ENCODE measurements around the gene PAK6. TPM values are rescaled to one million over a fixed set of nuclear protein-coding genes. Genes with fewer than 3 reads are reported as not detected.

PAK6 gene
- total and polyA plus RNA-seq, 9 of the 15 experiments (the other 6 are each of a cell fraction or from before 2014, with no cell fraction given), result 0.03 to 0.74 (median 0.16) TPM; not detected in 2

DNA sequence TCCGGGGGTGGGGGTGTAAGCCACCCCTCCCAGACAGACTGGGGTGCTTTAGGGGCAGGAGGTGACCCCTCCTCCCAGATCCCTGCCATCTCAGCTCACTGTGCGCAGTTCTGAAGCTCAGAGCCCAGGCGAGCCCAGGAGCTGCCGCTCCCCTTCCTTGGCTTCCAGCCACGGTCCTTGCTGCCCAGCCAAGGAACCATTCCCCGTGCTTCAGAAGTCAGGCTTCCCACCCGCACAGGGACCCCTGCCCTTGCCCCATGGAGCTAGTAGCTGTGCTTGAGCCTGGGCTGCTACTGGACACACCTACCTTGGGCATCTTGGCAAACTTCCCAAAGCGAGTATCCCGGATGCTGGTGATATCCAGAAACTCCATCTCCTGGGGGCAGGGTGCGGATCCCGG is 64.1 kb downstream of the PAK6 start:
- H3K9me1 ChIP-seq (ENCODE audit: control insufficient read depth, insufficient read depth, low read length), result no peaks in the 10 kb centered on the region
- H3K4me2 ChIP-seq (ENCODE audit: insufficient read depth, low read length), result no peak overlapping the region
- CTCF ChIA-PET (ENCODE audit: low intra/inter-chr PET ratio), result no interaction called here
- ATAC-seq (no peak), FAIRE-seq (no peak), DNase-seq (ENCODE audit: extremely low read depth in 1 of 4, low spot score in 3 of 4) (no peak)
- in situ Hi-C loops (cut with MboI), result no loop called here
- H3K9me3 ChIP-seq (replicated peaks; ENCODE audit: control insufficient read depth, insufficient read depth, low read depth, low read length), result no peaks in the 10 kb centered on the region
- H3K27me3 ChIP-seq (ENCODE audit: control insufficient read depth in 2 of 2, insufficient read depth in 2 of 2, low read length in 2 of 2), result no peaks in the 10 kb centered on the region
- intact Hi-C loops (cut with micrococcal nuclease), result no loop called here
- no peak overlapping the region for H3K27ac ChIP-seq (ENCODE audit: extremely low read depth, low read depth, low read length)
- BruUV-seq (replicated peaks), result no TSS peak
- no peak overlapping the region for H2AFZ ChIP-seq (ENCODE audit: low read depth, low read length)
- H4K20me1 ChIP-seq (replicated peaks; ENCODE audit: control insufficient read depth, insufficient read depth, low read length), result no peaks in the 10 kb centered on the region
- WGBS (ENCODE audit: insufficient coverage, low coverage, missing lambda C conversion rate), result 78% methylated on average over 6 of the region's 11 CpGs
- POLR2A ChIA-PET, result interaction anchor here (0.8 to 1.2 kb wide), 2 partner anchors 9 to 38 kb away, joined by 3 to 4 read pairs; no protein-coding TSS in a partner anchor
- peaks cover 23 to 37% of the 10 kb centered on the region in 2 experiments for H3K4me1 ChIP-seq (replicated peaks in 1 of 2; ENCODE audit: control insufficient read depth in 2 of 2, insufficient read depth in 2 of 2, low read length in 2 of 2)
- no peak overlapping the region; a peak in 1 of 4 replicates for H3K9ac ChIP-seq (ENCODE audit: insufficient read depth in 1 of 2, low read depth in 2 of 2, low read length in 2 of 2)
- H3K79me2 ChIP-seq (ENCODE audit: control insufficient read depth, insufficient read depth, low read length), result no peaks in the 10 kb centered on the region
- H3K36me3 ChIP-seq (ENCODE audit: control insufficient read depth, insufficient read depth, low read length), result no peaks in the 10 kb centered on the region
- H3K4me3 ChIP-seq, result no peak overlapping the region
- TF ChIP-seq NONO (IDR thresholded peaks at IDR 0.05; ENCODE audit: low read depth in 2 of 2, low read length in 1 of 2) (no peak), CBX1 (IDR thresholded peaks at IDR 0.05; ENCODE audit: low read depth) (no peak), HDAC8 (tag; IDR thresholded peaks at IDR 0.05) (no peak), MTF1 (CRISPR knock-in tag; IDR thresholded peaks at IDR 0.05; ENCODE audit: borderline replicate concordance) (no peak), BRD9 (IDR thresholded peaks at IDR 0.05; ENCODE audit: low read depth, partially characterized antibody) (no peak), FOXJ2 (tag; IDR thresholded peaks at IDR 0.05) (no peak), RBM14 (IDR thresholded peaks at IDR 0.05; ENCODE audit: borderline replicate concordance, insufficient read depth, low read depth, low read length) (no peak)
- TF ChIP-seq, protein P1, sequence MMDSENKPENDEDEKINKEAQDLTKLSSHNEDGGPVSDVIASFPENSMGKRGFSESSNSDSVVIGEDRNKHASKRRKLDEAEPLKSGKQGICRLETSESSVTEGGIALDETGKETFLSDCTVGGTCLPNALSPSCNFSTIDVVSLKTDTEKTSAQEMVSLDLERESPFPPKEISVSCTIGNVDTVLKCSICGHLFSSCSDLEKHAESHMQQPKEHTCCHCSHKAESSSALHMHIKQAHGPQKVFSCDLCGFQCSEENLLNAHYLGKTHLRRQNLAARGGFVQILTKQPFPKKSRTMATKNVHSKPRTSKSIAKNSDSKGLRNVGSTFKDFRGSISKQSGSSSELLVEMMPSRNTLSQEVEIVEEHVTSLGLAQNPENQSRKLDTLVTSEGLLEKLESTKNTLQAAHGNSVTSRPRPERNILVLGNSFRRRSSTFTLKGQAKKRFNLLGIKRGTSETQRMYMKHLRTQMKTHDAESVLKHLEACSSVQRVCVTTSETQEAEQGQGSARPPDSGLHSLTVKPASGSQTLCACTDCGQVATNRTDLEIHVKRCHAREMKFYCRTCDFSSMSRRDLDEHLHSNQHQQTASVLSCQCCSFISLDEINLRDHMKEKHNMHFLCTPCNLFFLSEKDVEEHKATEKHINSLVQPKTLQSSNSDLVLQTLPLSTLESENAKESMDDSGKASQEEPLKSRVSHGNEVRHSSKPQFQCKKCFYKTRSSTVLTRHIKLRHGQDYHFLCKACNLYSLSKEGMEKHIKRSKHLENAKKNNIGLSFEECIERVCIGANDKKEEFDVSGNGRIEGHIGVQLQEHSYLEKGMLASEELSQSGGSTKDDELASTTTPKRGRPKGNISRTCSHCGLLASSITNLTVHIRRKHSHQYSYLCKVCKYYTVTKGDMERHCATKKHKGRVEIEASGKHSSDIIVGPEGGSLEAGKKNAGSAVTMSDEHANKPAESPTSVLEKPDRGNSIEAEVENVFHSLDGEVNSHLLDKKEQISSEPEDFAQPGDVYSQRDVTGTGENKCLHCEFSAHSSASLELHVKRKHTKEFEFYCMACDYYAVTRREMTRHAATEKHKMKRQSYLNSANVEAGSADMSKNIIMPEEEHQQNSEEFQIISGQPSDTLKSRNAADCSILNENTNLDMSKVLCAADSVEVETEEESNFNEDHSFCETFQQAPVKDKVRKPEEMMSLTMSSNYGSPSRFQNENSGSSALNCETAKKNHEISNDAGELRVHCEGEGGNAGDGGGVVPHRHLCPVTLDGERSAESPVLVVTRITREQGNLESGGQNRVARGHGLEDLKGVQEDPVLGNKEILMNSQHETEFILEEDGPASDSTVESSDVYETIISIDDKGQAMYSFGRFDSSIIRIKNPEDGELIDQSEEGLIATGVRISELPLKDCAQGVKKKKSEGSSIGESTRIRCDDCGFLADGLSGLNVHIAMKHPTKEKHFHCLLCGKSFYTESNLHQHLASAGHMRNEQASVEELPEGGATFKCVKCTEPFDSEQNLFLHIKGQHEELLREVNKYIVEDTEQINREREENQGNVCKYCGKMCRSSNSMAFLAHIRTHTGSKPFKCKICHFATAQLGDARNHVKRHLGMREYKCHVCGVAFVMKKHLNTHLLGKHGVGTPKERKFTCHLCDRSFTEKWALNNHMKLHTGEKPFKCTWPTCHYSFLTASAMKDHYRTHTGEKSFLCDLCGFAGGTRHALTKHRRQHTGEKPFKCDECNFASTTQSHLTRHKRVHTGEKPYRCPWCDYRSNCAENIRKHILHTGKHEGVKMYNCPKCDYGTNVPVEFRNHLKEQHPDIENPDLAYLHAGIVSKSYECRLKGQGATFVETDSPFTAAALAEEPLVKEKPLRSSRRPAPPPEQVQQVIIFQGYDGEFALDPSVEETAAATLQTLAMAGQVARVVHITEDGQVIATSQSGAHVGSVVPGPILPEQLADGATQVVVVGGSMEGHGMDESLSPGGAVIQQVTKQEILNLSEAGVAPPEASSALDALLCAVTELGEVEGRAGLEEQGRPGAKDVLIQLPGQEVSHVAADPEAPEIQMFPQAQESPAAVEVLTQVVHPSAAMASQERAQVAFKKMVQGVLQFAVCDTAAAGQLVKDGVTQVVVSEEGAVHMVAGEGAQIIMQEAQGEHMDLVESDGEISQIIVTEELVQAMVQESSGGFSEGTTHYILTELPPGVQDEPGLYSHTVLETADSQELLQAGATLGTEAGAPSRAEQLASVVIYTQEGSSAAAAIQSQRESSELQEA (IDR thresholded peaks at IDR 0.05; ENCODE audit: low read depth), result no peak
- TF ChIP-seq, protein P2, sequence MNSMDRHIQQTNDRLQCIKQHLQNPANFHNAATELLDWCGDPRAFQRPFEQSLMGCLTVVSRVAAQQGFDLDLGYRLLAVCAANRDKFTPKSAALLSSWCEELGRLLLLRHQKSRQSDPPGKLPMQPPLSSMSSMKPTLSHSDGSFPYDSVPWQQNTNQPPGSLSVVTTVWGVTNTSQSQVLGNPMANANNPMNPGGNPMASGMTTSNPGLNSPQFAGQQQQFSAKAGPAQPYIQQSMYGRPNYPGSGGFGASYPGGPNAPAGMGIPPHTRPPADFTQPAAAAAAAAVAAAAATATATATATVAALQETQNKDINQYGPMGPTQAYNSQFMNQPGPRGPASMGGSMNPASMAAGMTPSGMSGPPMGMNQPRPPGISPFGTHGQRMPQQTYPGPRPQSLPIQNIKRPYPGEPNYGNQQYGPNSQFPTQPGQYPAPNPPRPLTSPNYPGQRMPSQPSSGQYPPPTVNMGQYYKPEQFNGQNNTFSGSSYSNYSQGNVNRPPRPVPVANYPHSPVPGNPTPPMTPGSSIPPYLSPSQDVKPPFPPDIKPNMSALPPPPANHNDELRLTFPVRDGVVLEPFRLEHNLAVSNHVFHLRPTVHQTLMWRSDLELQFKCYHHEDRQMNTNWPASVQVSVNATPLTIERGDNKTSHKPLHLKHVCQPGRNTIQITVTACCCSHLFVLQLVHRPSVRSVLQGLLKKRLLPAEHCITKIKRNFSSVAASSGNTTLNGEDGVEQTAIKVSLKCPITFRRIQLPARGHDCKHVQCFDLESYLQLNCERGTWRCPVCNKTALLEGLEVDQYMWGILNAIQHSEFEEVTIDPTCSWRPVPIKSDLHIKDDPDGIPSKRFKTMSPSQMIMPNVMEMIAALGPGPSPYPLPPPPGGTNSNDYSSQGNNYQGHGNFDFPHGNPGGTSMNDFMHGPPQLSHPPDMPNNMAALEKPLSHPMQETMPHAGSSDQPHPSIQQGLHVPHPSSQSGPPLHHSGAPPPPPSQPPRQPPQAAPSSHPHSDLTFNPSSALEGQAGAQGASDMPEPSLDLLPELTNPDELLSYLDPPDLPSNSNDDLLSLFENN (IDR thresholded peaks at IDR 0.05; ENCODE audit: low read depth in 2 of 2, low read length in 2 of 2), result no peak

Data from K562 (cell line).